ENCODE data around the gene MICAL3.

Gene MICAL3

DNA sequence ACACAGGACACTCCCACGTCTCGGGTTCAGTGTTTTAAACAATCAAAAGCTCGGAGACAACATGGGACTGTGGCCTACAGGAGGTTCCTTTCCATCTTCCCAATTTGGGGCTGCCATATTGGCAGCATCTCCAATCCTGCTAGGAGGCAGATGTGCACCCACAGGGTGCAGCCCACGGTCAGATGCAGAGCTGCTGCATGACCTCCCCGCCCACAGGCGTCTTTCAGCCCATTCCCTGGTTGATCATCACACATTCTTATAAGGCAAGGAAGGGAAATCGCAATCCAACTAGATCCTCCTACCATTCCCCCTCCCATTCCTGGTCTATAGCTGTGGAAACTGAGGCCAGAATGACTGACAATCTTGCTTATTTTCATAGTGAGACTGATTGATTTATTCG lies 121.4 kb downstream of the MICAL3 start:
- H3K4me1 ChIP-seq (ENCODE audit: insufficient read depth, low read length): peaks cover 6% of the 10 kb centered on the region; the same call in 1 of the 2 replicates
- no peaks in the 10 kb centered on the region for H3K9me3 ChIP-seq (ENCODE audit: control insufficient read depth, insufficient read depth, low read length)
- H3K36me3 ChIP-seq (ENCODE audit: insufficient read depth, low read length): peaks cover 18% of the 10 kb centered on the region
- H3K9ac ChIP-seq (ENCODE audit: low read depth, low read length): no peak overlapping the region

DNA sequence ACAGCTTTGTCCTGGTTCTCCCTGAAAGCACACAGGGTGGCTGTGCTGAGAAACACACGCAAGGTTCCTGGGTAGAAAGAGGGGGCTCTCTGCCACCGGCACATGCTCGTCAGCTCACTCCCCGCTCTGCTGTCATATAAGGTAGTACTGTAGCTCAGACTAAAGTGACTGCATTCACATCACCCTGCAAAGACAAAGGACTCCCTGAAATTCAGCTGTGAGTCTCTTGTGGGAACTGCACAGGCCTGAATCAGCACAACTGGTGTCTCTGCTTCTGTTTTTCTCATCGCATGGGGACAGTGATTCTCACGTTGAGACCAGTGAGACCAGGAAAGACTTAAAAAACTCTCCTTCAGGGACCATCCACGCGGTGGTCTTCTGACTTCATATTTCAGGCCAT lies 126.0 kb downstream of the MICAL3 start:
- H3K4me1 ChIP-seq (ENCODE audit: insufficient read depth, low read length): peaks cover 2% of the 10 kb centered on the region; the same call in 1 of the 2 replicates
- no peaks in the 10 kb centered on the region for H3K9me3 ChIP-seq (ENCODE audit: control insufficient read depth, insufficient read depth, low read length)
- H3K9ac ChIP-seq (ENCODE audit: low read depth, low read length): no peak overlapping the region
- H3K36me3 ChIP-seq (ENCODE audit: insufficient read depth, low read length): peaks cover 14% of the 10 kb centered on the region

DNA sequence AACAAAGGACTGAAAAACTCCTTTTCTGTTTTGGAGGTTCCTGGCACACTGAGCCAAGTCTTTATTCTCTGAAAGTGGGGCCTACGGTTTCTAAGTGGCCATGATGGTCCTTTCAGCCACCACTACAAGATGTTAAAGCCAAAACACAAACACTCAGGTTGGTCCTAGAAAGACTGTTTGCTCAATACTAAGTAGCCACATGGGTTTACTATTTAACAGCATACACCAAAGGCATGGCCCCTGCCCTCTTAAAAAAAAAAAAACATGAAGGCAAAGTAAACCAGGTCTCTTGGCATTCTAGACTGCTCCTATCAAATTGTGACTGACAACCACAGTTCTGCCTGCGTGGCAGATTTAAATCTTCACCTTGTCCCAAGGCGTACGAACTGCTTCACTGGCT lies 126.5 kb downstream of the MICAL3 start:
- H3K9ac ChIP-seq (ENCODE audit: low read depth, low read length): no peak overlapping the region
- H3K9me3 ChIP-seq (ENCODE audit: control insufficient read depth, insufficient read depth, low read length): no peaks in the 10 kb centered on the region
- no peaks in the 10 kb centered on the region for H3K4me1 ChIP-seq (ENCODE audit: insufficient read depth, low read length)
- H3K36me3 ChIP-seq (ENCODE audit: insufficient read depth, low read length): peaks cover 14% of the 10 kb centered on the region

DNA sequence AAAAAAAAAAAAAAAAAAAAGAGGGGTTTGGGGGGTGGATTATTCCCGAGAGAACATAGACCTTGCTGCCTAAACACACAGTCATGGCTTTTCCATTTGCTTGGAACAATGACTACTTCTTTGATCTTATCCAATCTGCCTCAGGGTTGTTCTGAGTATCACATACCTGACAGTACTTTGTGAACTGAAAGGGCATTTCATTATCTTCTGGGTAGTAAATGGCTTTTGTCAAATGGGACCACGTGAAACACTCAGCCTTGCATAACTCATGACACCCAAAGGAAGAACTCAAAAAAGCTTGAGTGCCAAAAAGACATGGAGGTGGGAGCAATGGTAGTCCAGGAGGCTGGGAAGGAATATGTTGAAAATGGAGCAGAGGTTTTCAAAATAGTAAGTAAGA lies 126.9 kb downstream of the MICAL3 start:
- H3K9me3 ChIP-seq (ENCODE audit: control insufficient read depth, insufficient read depth, low read length): no peaks in the 10 kb centered on the region
- H3K9ac ChIP-seq (ENCODE audit: low read depth, low read length): no peak overlapping the region
- H3K36me3 ChIP-seq (ENCODE audit: insufficient read depth, low read length): peaks cover 14% of the 10 kb centered on the region
- no peaks in the 10 kb centered on the region for H3K4me1 ChIP-seq (ENCODE audit: insufficient read depth, low read length)

DNA sequence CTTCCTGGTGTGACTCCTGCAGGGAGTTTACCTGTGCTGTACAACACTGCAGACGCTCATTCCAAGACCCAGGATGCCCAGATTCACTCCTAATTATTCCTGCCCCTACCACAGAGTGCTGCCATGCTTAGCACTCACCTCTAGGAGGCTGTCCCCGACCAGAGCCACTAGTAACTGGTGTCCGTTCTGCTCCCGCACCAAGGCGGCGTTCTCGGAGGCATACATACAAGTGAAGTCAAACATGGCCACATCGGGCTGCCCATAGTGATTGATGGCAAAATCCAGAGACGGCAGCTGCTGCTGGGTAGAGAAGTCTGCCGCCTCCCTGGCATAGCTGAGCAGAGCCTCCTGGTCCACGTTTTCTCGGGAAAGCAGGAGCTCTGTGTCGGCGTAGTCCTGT lies 127.8 kb downstream of the MICAL3 start:
- Histone ChIP-seq H3K9me3 (ENCODE audit: control insufficient read depth, insufficient read depth, low read length) (no peaks in the 10 kb centered on the region), H3K36me3 (ENCODE audit: insufficient read depth, low read length) (peaks cover 14% of the 10 kb centered on the region), H3K4me1 (ENCODE audit: insufficient read depth, low read length) (no peaks in the 10 kb centered on the region), H3K9ac (ENCODE audit: low read depth, low read length) (no peak overlapping the region)

DNA sequence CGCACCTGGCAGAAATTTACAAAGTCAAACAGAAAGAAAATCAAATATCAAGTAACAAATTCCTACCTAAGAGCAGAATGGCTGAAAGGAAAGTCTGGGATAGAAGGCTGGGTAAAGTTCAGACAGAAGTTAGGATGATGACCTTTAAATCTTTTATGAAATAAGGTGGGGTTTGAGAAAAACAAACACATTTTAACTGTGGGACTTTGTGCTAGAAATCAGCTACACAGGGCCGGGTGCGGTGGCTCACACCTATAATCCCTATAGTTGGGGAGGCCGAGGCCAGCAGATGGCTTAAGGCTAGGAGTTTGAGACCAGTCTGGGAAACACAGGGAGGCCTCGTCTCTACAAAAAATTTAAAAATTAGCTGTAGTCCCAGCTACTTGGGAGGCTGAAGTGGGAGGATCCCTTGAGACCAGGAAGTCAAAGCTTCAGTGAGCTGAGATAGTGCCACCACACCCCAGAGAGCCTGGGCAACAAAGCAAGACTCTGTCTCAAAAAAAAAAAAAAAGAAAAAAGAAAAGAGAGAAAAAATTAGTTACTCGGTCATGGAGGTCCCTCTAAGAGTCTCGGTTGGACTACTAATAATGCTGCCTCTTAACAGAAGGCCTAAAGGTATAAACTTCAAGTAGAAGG lies 130.3 kb downstream of the MICAL3 start:
- H3K4me1 ChIP-seq (ENCODE audit: insufficient read depth, low read length): no peaks in the 10 kb centered on the region
- H3K9ac ChIP-seq (ENCODE audit: low read depth, low read length): no peak overlapping the region
- H3K9me3 ChIP-seq (ENCODE audit: control insufficient read depth, insufficient read depth, low read length): no peaks in the 10 kb centered on the region
- H3K36me3 ChIP-seq (ENCODE audit: insufficient read depth, low read length): peaks cover 12% of the 10 kb centered on the region

GRCh38 chr22:17892376-17892775 lies 132.0 kb downstream of the MICAL3 start:
- H3K9me3 ChIP-seq (ENCODE audit: control insufficient read depth, insufficient read depth, low read length): no peaks in the 10 kb centered on the region
- H3K36me3 ChIP-seq (ENCODE audit: insufficient read depth, low read length): peaks cover 13% of the 10 kb centered on the region
- H3K4me1 ChIP-seq (ENCODE audit: insufficient read depth, low read length): no peaks in the 10 kb centered on the region
- no peak overlapping the region for H3K9ac ChIP-seq (ENCODE audit: low read depth, low read length)

GRCh38 chr22:17891481-17892167 lies 132.7 kb downstream of the MICAL3 start:
- H3K4me1 ChIP-seq (ENCODE audit: insufficient read depth, low read length): no peaks in the 10 kb centered on the region
- H3K9me3 ChIP-seq (ENCODE audit: control insufficient read depth, insufficient read depth, low read length): no peaks in the 10 kb centered on the region
- no peak overlapping the region for H3K9ac ChIP-seq (ENCODE audit: low read depth, low read length)
- H3K36me3 ChIP-seq (ENCODE audit: insufficient read depth, low read length): peaks cover 13% of the 10 kb centered on the region

GRCh38 chr22:17890892-17891291 lies 133.5 kb downstream of the MICAL3 start:
- Histone ChIP-seq H3K4me1 (ENCODE audit: insufficient read depth, low read length) (no peaks in the 10 kb centered on the region), H3K9ac (ENCODE audit: low read depth, low read length) (no peak overlapping the region), H3K9me3 (ENCODE audit: control insufficient read depth, insufficient read depth, low read length) (no peaks in the 10 kb centered on the region), H3K36me3 (ENCODE audit: insufficient read depth, low read length) (peaks cover 13% of the 10 kb centered on the region)

- H3K36me3 ChIP-seq (ENCODE audit: insufficient read depth, low read length): peaks cover 13% of the 10 kb centered on the region
- no peaks in the 10 kb centered on the region for H3K9me3 ChIP-seq (ENCODE audit: control insufficient read depth, insufficient read depth, low read length)
- H3K9ac ChIP-seq (ENCODE audit: low read depth, low read length): no peak overlapping the region
- H3K4me1 ChIP-seq (ENCODE audit: insufficient read depth, low read length): no peaks in the 10 kb centered on the region
Observed at GRCh38 chr22:17890245-17890671, 134.1 kb downstream of the MICAL3 start.

DNA sequence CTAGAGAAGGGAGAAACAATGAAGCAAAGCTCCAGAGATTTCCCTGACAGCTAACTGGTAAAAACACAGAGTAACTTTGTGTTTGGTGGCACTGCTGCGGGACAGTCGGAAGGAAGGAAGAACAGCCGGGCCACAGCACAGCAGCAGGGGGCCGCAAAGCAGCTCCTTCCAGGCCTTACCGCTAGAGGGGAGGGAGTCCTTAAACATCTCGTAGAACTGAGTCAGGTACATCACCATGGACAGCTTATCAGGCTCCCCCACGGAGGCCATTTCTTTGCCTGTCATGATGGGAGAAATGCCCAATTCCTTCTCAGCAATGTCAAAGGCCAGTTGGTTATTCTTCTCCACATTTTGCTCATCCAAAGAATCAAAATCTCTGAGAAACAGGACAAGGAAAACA lies 135.5 kb downstream of the MICAL3 start:
- Histone ChIP-seq H3K9ac (ENCODE audit: low read depth, low read length) (no peak overlapping the region), H3K9me3 (ENCODE audit: control insufficient read depth, insufficient read depth, low read length) (no peaks in the 10 kb centered on the region), H3K4me1 (ENCODE audit: insufficient read depth, low read length) (no peaks in the 10 kb centered on the region), H3K36me3 (ENCODE audit: insufficient read depth, low read length) (peaks cover 8% of the 10 kb centered on the region)

DNA sequence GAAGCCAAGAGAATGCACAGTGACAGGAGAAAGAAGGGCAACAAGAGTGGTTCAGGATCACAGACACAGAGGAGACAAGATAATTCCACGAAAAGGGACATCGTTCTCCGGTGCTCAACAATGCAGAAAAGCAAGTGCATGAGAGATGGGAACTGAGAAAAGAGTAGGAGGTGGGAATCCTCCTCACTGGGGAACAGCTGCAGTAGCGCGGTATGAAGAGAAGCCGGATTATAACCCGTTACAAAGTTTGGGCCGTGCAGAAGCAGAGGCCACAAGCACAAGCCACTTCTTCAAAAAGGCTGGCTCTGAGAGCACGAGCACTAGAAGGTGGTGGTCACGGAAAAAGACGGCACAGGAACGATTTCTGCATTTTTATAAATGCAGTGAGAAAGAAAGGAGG lies 135.9 kb downstream of the MICAL3 start:
- H3K4me1 ChIP-seq (ENCODE audit: insufficient read depth, low read length): no peaks in the 10 kb centered on the region
- H3K9me3 ChIP-seq (ENCODE audit: control insufficient read depth, insufficient read depth, low read length): no peaks in the 10 kb centered on the region
- H3K9ac ChIP-seq (ENCODE audit: low read depth, low read length): no peak overlapping the region
- H3K36me3 ChIP-seq (ENCODE audit: insufficient read depth, low read length): peaks cover 8% of the 10 kb centered on the region

DNA sequence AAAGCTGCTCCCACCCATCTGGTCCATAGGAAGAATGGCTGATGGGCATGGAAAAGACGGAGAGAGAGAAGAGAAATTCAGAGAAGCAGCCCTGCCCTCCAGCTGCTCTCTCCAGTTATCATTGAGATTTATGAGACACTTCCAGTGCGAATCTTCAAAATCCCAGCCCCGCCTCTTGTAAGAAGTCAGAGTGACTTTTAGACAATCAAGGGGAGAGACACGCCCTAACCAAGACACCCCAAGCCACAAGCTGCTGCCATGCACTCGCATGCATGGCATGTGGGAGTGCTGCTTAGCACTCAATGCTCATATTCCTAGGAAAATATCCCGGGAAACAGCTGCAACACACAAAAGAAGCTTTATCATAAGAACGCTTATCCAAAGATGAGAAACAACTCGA lies 139.5 kb downstream of the MICAL3 start:
- Histone ChIP-seq H3K36me3 (ENCODE audit: insufficient read depth, low read length) (peaks cover 4% of the 10 kb centered on the region), H3K9me3 (ENCODE audit: control insufficient read depth, insufficient read depth, low read length) (no peaks in the 10 kb centered on the region), H3K4me1 (ENCODE audit: insufficient read depth, low read length) (no peaks in the 10 kb centered on the region), H3K9ac (ENCODE audit: low read depth, low read length) (no peak overlapping the region)

DNA sequence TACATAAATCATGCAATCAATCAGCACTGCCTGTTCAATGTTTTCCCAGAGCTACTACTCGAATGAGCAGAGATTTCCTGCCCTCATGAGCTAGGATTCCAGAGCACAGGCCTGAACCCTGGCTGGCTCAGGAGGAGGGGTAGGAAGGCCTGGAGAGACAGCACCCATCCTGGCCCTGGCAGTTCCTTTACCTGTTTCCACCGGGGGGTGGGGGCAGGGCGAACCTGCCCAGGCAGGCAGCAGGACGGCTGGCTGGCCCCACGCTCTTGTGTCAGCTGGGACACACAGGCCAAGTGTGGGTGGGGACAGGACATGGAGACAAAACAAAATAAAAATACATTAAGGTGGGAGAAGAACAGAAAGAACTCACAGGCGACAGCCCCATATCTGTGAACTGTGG lies 140.3 kb downstream of the MICAL3 start:
- peaks cover 4% of the 10 kb centered on the region for H3K36me3 ChIP-seq (ENCODE audit: insufficient read depth, low read length)
- no peak overlapping the region for H3K9ac ChIP-seq (ENCODE audit: low read depth, low read length)
- H3K9me3 ChIP-seq (ENCODE audit: control insufficient read depth, insufficient read depth, low read length): no peaks in the 10 kb centered on the region
- H3K4me1 ChIP-seq (ENCODE audit: insufficient read depth, low read length): no peaks in the 10 kb centered on the region

- H3K4me1 ChIP-seq (ENCODE audit: insufficient read depth, low read length): no peaks in the 10 kb centered on the region
- no peaks in the 10 kb centered on the region for H3K9me3 ChIP-seq (ENCODE audit: control insufficient read depth, insufficient read depth, low read length)
- no peak overlapping the region for H3K9ac ChIP-seq (ENCODE audit: low read depth, low read length)
- H3K36me3 ChIP-seq (ENCODE audit: insufficient read depth, low read length): peaks cover 2% of the 10 kb centered on the region
Observed at GRCh38 chr22:17883356-17883755, 141.0 kb downstream of the MICAL3 start.
